Kasumi-1 (cell line): Measurements from ENCODE around the gene ABHD12.
"Not testable (repeated sequence)": the region's sequence is repeated elsewhere in the genome, so short reads cannot be mapped to it uniquely, and the experiment has no call there.

ENCODE experiments used
- DNase-seq, 2 experiments: peaks; one replicate each; lab custom pipeline; 2025; lab: John Stamatoyannopoulos, UW

Gene ABHD12

GRCh38 chr20:25277051-25277801, 113.4 kb downstream of the ABHD12 start:
- DNase-seq: no peak

- DNase-seq: no peak
These were observed 114.0 kb downstream of the ABHD12 start for GRCh38 chr20:25276533-25277050.

- DNase-seq: no peak
These were observed 114.7 kb downstream of the ABHD12 start for GRCh38 chr20:25275813-25276532.

GRCh38 chr20:25274891-25275812, 115.5 kb downstream of the ABHD12 start:
- DNase-seq: no peak

- DNase-seq: no peak
These were observed 116.2 kb downstream of the ABHD12 start for GRCh38 chr20:25274481-25274880.

GRCh38 chr20:25273541-25274358, 116.9 kb downstream of the ABHD12 start:
- no peak for DNase-seq

- no peak for DNase-seq
These were observed 117.6 kb downstream of the ABHD12 start for GRCh38 chr20:25273046-25273445.

GRCh38 chr20:25272223-25273000, 118.2 kb downstream of the ABHD12 start:
- DNase-seq: no peak

GRCh38 chr20:25271486-25272222, 119.0 kb downstream of the ABHD12 start:
- no peak for DNase-seq

GRCh38 chr20:25270829-25271251, 119.8 kb downstream of the ABHD12 start:
- DNase-seq: no peak

GRCh38 chr20:25269833-25270170, 120.8 kb downstream of the ABHD12 start:
- no peak for DNase-seq

GRCh38 chr20:25269057-25269832, 121.4 kb downstream of the ABHD12 start:
- DNase-seq: no peak

- not testable (repeated sequence) for DNase-seq
These were observed 129.7 kb downstream of the ABHD12 start for GRCh38 chr20:25260770-25261437.

- DNase-seq: no peak
These were observed 130.8 kb downstream of the ABHD12 start for GRCh38 chr20:25259788-25260254.

GRCh38 chr20:25259358-25259757, 131.3 kb downstream of the ABHD12 start:
- no peak for DNase-seq

GRCh38 chr20:25258828-25259227, 131.8 kb downstream of the ABHD12 start:
- no peak for DNase-seq

- DNase-seq: no peak
These were observed 132.2 kb downstream of the ABHD12 start for GRCh38 chr20:25258476-25258805.

GRCh38 chr20:25257756-25258475, 132.7 kb downstream of the ABHD12 start:
- DNase-seq: no peak
